Measurements from ENCODE around the gene MRPL53.

MRPL53 gene

GRCh38 chr2:74513605-74514367 lies 41.3 kb upstream of the MRPL53 start:
- no peak for DNase-seq (ENCODE audit: low read depth)
- H3K4me3 ChIP-seq (ENCODE audit: low read depth, low read length): no peak overlapping the region
- TF ChIP-seq, protein P1, sequence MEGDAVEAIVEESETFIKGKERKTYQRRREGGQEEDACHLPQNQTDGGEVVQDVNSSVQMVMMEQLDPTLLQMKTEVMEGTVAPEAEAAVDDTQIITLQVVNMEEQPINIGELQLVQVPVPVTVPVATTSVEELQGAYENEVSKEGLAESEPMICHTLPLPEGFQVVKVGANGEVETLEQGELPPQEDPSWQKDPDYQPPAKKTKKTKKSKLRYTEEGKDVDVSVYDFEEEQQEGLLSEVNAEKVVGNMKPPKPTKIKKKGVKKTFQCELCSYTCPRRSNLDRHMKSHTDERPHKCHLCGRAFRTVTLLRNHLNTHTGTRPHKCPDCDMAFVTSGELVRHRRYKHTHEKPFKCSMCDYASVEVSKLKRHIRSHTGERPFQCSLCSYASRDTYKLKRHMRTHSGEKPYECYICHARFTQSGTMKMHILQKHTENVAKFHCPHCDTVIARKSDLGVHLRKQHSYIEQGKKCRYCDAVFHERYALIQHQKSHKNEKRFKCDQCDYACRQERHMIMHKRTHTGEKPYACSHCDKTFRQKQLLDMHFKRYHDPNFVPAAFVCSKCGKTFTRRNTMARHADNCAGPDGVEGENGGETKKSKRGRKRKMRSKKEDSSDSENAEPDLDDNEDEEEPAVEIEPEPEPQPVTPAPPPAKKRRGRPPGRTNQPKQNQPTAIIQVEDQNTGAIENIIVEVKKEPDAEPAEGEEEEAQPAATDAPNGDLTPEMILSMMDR (IDR thresholded peaks at IDR 0.05; ENCODE audit: control insufficient read depth, extremely low read depth, insufficient read depth): no peak

GRCh38 chr2:74512744-74513604 lies 40.5 kb upstream of the MRPL53 start:
- TF ChIP-seq, protein P1 (IDR thresholded peaks at IDR 0.05; ENCODE audit: control insufficient read depth, extremely low read depth, insufficient read depth): no peak
- no peak for DNase-seq (ENCODE audit: low read depth)
- no peak overlapping the region for H3K4me3 ChIP-seq (ENCODE audit: low read depth, low read length)

- H3K4me3 ChIP-seq (ENCODE audit: low read depth, low read length): no peak overlapping the region
- TF ChIP-seq, protein P1 (IDR thresholded peaks at IDR 0.05; ENCODE audit: control insufficient read depth, extremely low read depth, insufficient read depth): no peak
- DNase-seq (ENCODE audit: low read depth): no peak
Measured at GRCh38 chr2:74511104-74511989, 38.9 kb upstream of the MRPL53 start.

DNA sequence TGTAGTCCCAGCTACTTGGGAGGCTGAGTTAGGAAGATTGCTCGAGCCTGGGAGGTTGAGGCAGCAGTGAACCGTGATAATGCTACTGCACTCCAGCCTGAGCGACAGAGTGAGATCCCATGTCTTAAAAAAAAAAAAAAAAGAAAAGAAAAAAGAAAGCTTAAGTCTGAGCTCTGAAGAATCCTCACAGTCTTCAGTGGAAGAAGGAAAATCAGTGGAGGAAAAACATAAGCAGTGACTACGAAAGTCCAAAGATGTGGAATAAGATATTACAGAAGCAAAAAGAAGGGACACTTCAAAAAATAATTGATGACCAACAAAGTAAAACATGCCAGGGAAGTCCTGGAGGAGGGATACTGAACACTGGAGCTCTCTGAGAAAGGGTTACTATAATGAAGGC lies 37.8 kb upstream of the MRPL53 start:
- no peak overlapping the region for H3K4me3 ChIP-seq (ENCODE audit: low read depth, low read length)
- TF ChIP-seq, protein P1 (IDR thresholded peaks at IDR 0.05; ENCODE audit: control insufficient read depth, extremely low read depth, insufficient read depth): no peak
- DNase-seq (ENCODE audit: low read depth): no peak

DNA sequence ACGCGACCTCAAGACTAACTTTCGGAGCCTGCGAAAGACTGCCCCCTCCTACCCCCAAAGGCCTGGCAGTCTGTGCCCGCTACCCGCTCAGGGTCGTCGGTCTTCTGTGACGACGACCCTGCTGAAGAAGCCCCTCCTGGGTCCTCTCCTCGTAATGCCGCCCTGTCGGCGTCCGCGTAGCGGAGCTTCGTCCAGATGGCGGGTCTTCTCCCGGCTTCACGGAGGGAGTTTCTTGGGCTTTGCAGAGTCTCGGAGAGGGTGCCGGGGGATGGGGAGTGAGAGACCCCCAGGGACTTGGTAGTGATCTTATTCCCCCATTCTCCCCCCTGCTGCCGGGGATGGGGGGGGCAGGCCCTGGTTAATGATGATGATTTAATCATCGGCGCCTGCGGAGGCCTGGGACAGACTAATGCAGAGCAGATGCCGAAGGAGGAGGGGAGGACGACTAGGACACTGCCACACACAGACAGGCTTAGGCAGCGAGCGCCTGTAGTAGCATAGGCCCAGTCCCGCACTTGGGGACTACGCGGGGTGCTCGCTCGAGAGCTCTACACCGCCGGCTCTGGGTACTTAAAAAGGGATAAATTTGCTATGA lies 35.5 kb upstream of the MRPL53 start:
- TF ChIP-seq, protein P1 (IDR thresholded peaks at IDR 0.05; ENCODE audit: control insufficient read depth, extremely low read depth, insufficient read depth): no peak
- DNase-seq (ENCODE audit: low read depth): no peak

More for the DNA sequence above, 35.5 kb upstream of the MRPL53 start:
- peak overlapping the region; percentile 61 for H3K4me3 ChIP-seq (ENCODE audit: low read depth, low read length)
